Cardiac septum (tissue), 1 donor: ENCODE measurements around the gene SMIM41. TPM values are rescaled to one million over a fixed set of nuclear protein-coding genes. Genes with fewer than 3 reads are reported as not detected.

Source experiments
- DNase-seq: peaks from one replicate; pipeline ENCODE4 v3.0.0-alpha.2; 2020; ENCODE audit warnings: low spot score
- intact Hi-C: fragments of 100-400 bp; cut with DNase I; formaldehyde crosslinking; loops from one replicate; pipeline ENCODE4 v1.14.0; 2022
- total RNA-seq: library from RNA; stranded (reverse); fragmentation: NEBNext Ultra II Directional; extraction: Animal tissue kit (Norgen Biotek cat#: 25700); gene quantifications from one replicate; pipeline ENCODE4 v1.2.1, GENCODE V29; 2021
- donor health status: DM: no; HTN: no; CAD: no.

SMIM41 gene
- total RNA-seq, 1 donor from 2014 or later: not detected

DNA sequence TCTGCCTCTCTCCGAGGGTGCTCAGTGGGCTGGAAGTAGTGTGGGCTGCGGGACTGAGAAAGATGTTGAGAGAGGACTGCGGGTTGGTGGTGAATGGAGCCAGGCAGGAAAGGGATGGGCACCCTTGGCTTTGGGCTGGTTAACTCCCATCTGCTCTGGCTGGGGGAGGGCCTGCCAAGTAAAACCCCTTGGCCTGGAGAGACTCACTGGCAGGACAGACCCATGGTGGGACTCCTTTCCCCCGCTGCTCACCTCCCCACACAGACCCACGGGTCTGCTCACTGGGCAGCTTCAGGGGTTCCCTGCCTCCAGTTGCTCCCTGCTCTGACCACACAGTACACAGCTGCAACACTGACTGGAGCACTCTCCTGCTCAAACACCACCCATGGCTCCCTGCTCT, 58.2 kb downstream of the SMIM41 start:
- intact Hi-C loops: no loop called here
- no peak for DNase-seq

DNA sequence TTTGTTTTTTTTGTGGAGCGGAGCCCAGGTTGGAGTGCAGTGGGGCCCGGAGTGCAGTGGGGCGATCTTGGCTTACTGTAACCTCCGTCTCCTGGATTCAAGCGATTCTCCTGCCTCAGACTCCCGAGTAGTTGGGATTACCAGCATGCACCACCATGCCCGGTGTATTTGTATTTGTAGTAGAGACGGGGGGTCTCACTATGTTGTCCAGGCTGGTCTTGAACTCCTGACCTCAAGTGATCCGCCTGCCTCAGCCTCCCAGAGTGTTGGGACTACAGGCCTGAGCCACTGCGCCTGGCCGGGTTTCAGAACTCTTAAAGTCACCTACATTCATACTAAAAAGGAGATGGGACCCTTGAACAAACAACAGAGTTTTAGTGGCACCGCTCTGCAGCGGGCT, 59.6 kb downstream of the SMIM41 start:
- DNase-seq: no peak
- intact Hi-C loops: no loop called here

DNA sequence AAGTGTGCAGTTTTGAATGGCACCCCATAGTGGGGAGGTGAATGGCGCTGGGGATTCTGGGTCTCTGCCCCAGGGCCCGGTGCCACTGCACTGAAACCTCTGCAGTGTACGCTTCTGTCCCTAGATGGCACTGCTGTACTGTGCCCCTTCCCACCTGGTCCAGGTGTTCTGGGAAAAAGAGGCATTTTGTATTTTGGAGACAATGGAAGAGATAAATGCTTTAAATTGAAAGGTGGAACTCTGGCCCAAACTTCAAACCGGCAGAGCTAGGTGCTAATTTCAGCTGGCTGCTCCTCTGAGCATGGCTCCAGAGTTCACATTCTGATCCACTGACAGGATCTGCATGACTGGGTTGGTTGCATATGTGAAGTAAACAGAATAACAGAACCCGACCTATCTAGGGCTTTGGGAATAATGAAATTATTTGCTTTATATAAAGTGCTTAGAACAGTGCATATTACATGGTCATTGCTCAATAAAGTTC, 60.1 kb downstream of the SMIM41 start:
- no peak for DNase-seq
- intact Hi-C loops: no loop called here

DNA sequence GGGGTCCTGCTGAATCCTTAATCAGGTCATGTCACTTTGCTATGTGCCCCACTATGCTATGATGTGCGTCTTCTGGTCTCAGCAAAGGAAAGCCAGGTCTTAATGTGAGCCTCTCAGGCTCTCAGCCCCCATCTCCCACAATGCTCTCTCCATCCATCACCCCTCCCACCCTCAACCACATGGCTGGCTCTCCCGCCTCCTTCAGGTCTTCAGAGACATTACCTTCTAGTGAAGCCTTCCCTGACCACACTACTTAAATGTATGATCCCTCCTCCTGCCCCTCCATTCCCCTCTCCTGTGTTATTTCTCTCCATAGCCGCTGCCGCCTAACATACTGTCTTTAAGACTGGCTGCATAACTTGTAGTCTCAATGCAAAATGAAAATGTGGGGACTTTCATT, 61.8 kb downstream of the SMIM41 start:
- DNase-seq: no peak
- intact Hi-C loops: no loop called here

DNA sequence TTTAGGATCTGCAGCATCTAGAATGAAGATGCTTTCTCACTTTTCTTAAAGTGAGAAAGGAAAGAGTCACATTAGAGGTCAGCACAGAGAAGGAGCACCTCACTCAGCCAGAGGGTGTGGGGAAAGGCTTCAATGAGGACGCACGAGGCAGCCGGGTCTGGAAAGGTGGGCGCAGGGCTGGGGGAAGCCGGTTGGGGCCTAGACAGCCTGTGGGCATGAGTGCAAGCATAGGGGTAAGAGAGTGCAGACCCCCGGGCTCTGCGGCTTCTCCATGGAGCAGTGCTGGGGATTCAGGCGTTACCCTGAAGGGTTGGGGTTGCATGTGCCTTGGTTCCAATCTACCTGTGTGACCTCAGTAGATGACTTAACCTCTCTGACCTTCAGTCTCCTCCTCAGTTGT, 62.4 kb downstream of the SMIM41 start:
- intact Hi-C loops: no loop called here
- no peak for DNase-seq

DNA sequence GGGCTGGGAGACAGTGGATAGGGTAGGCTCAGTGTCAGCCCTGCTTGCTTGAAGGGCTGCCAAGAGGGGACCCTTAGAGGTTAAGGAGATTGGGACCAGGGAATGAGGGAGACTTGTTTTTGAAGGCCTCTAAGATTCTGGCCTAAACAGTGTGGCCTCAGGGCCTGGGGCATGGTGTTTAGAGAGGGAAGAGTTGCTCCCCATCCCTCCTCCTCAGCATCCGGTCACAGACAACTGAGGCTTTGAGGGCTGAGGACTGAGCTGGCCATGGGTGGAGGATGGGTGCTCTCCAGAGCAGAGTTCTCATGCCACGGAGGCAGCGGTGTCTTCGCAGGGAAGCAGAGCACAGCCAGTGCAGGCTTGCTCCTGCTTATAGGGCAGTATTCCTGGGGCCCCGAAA, 62.9 kb downstream of the SMIM41 start:
- no peak for DNase-seq
- intact Hi-C loops: no loop called here

DNA sequence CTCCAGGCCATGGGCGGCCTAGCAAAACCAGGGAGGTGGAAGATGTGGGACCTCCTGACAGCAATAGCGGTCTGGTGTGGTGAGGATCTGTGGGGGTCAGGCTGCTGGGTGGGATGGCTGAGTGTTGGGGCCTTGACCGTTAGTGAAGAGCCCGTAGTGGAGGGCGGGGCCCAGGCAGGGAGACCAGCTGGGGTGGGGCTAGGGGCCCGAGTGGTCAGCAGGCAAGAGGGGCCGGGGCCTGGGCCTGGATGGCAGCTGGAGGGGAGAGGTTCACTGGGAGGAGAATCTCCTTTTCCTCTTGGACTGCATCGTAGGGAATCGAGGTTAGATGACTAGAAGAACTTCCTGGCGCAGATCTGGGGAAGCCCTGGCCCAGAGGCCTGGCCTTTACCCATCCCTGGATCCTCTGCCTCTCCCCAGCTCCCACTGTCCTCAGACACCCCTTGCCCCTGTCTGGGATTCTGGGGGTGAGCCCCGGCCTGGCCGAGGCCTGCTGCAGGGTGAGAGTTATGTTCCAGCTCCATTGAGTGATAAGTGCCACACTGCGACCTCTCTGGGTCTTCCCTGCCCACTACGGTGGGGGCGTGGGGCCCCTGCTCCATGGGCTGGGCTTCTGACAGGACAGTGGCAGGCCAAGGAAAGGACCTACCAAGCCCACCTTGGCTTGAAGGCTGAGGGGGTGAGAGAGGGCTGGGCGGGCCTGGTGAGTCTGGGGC, 65.2 kb downstream of the SMIM41 start:
- intact Hi-C loops: no loop called here
- DNase-seq: no peak

DNA sequence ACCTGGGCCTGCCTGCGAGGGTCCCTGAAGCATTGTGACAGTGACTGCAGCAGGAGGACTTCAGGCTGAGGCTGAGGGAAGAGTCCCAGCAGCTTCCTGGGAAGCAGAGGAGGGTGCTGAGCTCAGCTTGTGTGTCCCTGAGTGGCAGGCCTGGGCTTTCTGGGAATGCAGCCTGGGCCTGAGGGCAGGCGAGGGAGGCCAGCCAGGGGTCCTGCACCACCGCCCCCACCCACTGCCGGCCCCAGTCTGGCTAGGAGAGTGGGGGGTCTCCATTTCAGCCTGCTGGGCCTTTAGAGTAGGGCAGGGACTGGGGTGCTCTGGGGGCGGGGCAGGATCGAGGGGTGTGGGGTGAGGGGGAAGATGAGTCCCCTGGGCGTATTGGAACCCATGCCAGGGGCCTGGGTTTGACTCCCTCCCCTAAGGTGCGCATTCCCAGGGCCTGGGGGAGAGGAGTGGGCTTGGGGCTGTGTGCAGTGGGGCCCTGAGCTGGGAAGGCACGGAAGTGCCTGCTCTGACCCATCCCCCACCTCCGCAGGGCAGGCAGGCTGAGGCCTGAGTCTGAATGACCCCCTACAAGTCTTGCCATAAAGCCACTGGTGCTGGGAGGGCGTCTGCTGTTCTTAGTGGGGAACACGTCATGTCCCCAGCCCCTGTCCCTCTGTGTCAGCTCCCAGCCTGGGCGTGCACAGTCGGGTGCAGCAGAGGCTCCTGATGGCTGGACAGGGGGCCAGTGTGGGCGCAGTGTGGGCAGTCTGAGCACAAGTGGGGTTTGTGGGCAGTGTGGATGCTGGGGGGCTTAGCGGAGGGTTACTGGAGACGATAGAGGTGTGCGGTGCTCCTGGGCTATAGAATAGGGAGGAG, 66.0 kb downstream of the SMIM41 start:
- intact Hi-C loops: loop anchor here (2.0 kb wide), 1 partner anchor 729 kb away; no protein-coding TSS in a partner anchor
- no peak for DNase-seq

DNA sequence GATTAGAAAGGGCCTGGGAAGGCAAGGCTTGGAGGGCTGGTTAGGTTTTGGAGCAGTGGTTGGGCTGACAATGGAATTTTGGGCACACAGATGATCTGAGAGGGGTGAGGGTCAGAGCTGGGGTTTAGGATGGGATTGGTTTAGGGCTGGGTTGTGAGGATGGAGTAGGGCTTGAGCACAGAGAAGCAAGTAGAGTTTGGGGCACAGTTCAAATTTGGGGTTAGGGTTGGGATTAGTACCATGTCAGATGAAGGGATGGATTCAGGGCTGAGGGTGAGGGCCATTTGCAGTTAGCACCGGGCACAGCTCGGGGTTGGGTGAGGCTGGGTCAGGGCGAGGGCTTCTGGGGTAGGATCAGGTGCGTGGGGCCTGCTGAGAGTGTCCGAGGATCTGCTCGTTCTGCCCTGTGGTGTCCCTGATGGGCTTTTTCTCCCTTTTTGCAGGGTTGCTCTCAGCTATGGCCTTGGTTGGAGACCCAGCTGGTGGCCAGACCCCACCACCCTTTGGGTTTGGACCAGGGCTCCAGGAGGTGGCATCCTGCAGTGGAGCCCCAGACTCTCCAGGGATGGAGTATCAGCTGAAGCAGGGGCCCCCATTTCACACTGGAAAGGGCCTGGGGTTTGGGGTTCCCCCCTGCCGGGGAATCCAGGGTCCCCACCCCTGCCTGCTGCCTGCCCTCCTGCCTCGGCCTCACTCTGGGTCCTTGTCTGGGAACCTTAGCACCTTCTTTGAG, 66.8 kb downstream of the SMIM41 start:
- DNase-seq: no peak

DNA sequence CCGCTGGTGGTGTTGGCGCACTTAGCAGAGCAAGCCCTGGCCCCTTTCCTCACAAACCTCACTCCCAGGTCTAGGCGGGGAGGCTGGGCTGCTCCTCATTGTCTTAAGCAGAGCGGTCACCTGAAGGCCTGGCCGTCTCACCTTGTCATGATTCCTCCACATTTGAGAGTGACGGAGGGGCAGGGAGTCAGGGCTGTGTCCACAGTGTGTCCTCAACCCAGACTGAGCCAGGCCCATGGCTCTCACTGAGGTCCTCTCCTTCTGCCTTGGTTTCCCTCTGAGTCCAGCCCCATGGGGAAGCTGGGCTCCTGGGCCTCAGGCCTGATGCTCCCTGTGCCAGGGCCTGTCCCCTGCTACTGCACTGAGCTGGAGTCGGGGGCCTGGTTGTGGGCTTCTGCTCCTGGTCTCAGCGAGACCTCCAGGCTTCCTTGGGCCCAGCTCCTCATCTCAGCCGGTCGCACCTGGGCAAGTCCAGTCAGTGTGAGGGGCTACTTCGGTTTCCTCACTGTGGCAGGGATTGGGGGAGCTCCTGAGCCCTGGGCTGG, 67.4 kb downstream of the SMIM41 start:
- intact Hi-C loops: loop anchor here (2.0 kb wide), 1 partner anchor 728 kb away; no protein-coding TSS in a partner anchor
- no peak for DNase-seq

More for the DNA sequence above, 66.8 kb downstream of the SMIM41 start:
- intact Hi-C loops: loop anchor here (2.0 kb wide), 1 partner anchor 729 kb away; no protein-coding TSS in a partner anchor

DNA sequence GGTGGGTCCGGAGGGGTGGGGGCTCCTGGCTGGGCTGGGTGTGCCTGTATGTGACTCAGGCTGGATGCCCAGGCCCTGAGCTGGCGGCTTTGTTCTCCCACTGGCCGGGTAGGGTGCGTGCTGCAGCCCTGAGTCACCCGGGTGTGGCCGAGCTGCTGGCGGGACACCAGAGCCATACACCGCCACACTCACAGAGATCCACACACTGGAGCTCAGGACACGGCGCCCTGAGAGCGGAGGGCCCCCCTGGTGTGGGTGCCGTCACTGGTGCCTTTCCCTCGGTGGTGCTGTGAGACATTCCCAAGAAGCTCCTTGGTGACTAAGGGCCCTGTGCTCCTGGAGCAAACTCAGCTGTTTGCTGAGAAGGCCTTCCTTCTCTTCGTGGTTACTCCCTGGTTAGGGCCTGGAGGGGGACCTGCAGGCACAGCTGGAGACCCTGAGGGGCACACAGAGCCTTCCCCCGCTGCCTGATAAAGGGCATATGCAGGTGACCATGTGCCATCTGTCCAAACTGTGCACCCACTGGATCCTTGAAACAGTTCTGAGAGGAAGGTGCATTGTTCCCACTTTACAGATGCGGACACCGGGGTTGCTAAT, 68.0 kb downstream of the SMIM41 start:
- peak; percentile 95 for DNase-seq
- intact Hi-C loops: loop anchor here (2.0 kb wide), 1 partner anchor 727 kb away; no protein-coding TSS in a partner anchor

DNA sequence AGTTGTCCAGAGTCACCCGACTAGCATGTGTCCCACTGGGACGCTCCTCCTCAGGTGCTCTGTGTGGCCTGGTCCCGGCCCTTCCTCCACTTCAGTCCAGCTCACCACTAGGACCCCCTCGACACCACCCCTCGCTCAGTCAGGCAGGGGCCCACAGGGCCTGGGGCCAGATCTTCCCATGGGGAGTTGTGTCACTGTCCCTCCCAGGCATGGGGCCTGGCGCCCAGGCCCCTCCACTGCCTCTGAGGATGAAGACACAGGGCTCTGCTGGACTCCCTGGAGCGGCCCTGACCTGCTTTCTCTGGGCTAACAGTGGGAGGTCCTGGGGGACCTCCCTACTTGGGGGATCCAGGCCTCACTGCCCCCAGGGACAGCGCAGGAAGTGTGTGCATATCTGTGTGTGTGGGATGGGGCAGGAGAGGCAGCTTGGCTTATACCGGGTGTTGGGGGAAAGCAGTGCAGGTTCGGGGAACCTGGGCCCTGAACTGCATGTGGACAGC, 68.5 kb downstream of the SMIM41 start:
- intact Hi-C loops: loop anchor here (2.0 kb wide), 1 partner anchor 727 kb away; no protein-coding TSS in a partner anchor

DNA sequence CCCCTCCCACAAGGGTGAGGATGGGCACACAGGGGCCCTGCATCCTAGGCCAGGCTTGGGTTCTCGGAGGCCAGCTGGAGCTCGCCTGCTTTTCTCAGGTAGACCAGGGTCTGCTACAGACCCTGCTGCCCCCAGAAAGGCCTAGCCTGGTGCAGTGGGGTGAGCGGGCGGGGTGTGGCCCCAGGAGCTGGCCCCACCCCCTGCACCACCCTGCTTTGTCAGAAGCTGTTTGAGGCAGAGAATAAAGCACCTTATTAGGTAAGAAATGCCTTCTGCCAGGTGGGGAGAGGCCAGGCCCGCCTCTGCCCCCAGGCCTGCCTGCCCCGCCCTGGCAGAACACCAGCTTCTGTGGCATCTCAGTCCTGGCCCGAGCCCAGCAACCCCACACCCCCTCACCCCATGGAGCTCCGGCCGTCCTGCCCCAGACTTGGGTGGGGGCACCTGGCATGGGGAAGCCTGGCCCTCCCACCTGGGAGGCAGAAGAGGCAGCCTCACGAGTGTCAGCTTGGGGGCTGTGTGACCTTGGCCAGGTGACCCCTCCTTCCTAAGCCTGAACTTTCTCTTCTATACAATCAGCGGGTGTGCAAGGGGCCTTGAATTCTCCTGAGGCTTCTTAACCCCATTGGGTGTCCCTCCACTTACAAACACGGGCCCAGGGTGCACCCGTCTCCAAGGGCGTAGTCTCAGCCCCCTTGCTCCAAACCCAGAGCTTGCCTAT, 69.1 kb downstream of the SMIM41 start:
- intact Hi-C loops: no loop called here
- DNase-seq: no peak

More for the DNA sequence above, 68.5 kb downstream of the SMIM41 start:
- no peak for DNase-seq

DNA sequence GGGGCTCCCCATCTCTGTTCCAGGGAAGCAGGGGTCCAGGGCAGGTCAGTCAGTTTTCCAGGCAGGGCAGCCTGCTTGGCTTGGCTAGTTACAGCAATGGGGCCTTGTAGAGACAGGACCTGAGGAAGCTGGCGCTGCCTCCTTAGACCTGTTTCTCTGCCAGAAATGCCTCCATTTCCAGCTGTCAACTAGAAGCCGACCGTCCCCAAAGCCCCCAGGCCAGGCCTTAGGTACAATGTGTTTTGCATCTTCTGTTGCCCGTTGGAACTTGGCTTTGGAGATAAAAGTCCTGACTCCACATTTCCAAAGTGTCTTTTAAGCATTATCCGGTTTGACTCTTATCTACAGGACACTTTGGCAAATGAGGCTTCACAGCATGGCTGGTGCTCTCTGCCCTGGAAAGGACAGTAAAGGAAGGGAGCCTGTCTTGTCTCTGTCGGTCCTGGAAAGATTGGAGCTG, 69.7 kb downstream of the SMIM41 start:
- intact Hi-C loops: no loop called here
- DNase-seq: no peak

DNA sequence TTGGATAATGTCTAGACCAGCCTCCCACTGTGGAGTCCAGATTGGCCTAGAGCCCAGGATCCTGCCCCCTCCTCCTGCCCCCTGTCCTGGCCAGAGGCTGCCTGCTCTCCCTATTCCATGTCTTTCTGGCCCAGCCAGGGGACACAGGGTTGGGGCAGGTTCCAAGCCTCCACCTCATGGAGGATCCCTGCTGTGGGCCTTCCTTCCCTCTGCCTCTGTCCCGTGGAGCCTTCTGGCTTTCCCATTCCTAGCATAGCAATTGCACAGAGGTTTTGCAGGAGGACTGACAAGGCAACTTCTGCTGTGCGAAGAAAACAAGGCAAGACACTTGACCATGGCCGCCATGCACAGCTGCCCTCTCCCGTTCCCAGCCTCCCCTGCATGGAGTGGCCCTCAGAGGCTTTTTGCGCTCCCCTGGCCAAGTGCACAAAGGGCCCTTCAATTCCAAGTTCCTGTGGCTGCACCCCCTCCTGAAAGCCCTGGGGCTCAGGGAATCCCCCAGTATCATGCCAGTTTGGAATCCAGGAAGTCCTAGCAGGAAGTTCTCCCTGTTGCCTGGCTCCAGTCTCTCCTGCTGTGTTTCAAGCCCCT, 70.2 kb downstream of the SMIM41 start:
- no peak for DNase-seq

DNA sequence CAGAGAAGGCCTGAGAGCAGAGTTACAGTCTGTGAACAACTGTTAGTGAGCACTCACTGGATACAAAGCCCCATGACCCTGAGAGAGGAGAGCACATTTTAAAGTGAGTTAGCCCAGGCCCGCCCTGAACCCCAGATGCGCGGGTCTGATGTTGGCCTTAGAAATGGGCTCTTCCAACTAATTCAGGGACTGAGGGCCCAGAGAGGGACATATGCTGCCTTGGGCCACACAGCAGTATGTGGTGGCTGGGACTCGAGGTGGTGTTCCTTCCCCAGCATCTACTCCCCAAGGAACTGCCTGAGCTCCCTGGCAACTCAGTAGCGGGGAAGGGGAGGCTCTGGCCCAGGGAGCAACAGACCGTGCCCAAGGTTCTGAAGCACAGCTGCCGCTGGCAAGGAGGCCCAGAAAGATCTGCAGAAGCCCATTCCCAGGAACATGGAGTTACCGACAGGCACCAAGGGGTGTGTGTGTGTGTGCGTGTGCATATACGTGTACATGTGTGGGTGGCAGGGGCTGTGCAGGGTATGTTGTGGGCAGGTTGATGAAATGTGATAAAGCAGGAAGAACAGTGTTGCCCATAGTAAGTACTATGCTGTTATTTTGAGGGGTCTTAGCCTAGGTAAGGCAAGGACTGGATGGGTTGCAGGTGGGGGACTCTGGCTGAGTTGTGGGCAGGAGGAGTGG, 71.8 kb downstream of the SMIM41 start:
- DNase-seq: no peak
- intact Hi-C loops: loop anchor here (5.0 to 10.0 kb wide), 3 partner anchors 356 to 831 kb away; no protein-coding TSS in a partner anchor

More for the DNA sequence above, 70.2 kb downstream of the SMIM41 start:
- intact Hi-C loops: loop anchor here (5.0 to 10.0 kb wide), 3 partner anchors 358 to 833 kb away; no protein-coding TSS in a partner anchor
